Hematopoietic multipotent progenitor cell (in vitro differentiated cells): ENCODE data around the gene HCN3. TPM values are rescaled to one million over a fixed set of nuclear protein-coding genes. Genes with fewer than 3 reads are reported as not detected.
"Not testable (repeated sequence)": the region's sequence is repeated elsewhere in the genome, so short reads cannot be mapped to it uniquely, and the experiment has no call there.

Experiments
- DNase-seq, 3 donors: peaks; one replicate each; pipeline ENCODE4 v3.0.0-alpha.2; 2011 to 2015; ENCODE audit warnings: low read depth in 2 of 3, low spot score in 2 of 3
- total RNA-seq: library from RNA; depleted of rRNA; stranded (reverse); fragments of >200 nt; gene quantifications from one replicate; pipeline ENCODE4 v1.2.3, GENCODE V29; 2012

The HCN3 gene
- 4.6 TPM for total RNA-seq

- peak; percentile 78 to 96 (median 94) for DNase-seq
Measured at GRCh38 chr1:155277070-155277901, at the start of gene HCN3. TSS of gene HCN3 (plus strand) at chr1:155277463. CDS start at chr1:155277591, 128 bp downstream.

GRCh38 chr1:155228096-155228427 is 49.2 kb upstream of the HCN3 start:
- no peak for DNase-seq

GRCh38 chr1:155231302-155231701 is 46.0 kb upstream of the HCN3 start:
- not testable (repeated sequence) for DNase-seq

DNA sequence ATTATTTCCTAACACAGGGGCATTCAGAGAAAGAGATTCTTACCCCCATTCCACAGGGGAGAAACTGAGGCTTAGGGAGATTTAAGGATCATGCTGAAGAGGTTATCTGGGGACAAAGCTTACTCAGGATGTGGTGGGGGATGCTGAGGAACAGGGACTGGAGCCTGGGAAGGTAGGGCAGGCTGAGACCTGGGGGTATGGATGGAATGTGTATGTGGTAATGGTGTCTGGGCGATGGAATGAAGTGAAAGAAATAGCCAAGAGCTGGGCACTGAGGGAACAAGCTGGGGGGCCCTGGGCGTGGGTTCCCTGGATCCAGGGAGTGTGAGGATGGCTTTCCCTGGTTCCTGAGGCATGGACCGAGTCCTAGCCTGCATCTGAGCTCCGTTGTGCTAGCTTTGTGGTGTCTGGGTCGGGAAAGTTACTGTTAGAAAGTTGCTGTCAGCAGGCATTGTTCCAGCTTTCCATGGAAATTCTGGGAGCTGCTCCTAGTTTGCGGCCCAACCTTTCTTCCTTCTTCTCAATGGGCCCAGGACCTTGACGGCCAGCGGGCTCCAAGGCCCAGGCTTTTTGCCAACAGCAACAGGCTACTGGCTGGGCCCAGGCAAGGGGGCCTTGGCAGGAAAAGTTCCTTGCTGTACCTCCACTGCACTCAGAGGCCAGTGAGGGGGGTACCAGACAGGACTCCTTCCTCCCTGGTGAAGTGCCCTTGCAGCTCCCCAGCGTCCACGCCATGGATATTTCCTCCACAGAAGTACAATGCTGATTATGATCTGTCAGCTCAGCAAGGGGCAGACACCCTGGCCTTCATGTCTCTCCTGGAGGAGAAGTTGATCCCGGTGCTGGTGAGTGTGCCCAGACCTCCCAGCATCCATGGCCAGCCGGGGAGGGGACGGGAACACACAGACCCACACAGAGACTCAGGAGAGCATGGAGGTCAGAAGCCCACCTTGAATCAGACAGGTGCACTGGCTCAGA is 45.0 kb upstream of the HCN3 start:
- DNase-seq = not testable (repeated sequence)

- not testable (repeated sequence) for DNase-seq
Measured at GRCh38 chr1:155233502-155233901, 43.8 kb upstream of the HCN3 start.

GRCh38 chr1:155235375-155235774 is 41.9 kb upstream of the HCN3 start:
- DNase-seq = not testable (repeated sequence)

DNA sequence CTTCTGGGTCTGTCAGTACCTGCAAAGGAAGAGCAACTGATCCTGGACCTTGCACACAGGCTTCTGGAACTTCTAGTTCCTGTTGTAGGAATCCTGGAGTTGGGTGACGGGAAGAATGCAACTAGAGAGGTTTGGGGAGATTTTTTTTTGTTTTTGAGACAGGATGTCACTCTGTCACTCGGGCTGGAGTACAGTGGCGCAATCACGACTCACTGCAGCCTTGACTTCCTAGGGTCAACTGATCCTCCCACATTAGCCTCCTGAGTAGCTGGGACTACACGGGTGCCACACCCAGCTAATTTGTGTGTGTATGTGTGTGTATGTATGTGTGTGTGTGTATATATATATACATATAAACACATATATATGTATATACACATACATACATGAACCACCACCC is 40.8 kb upstream of the HCN3 start:
- no peak for DNase-seq

- DNase-seq = peak; percentile 42 to 85 (median 67)
Measured at GRCh38 chr1:155241069-155241679, 36.1 kb upstream of the HCN3 start.

GRCh38 chr1:155241841-155242264 is 35.4 kb upstream of the HCN3 start:
- no peak for DNase-seq

GRCh38 chr1:155242805-155243358 is 34.4 kb upstream of the HCN3 start:
- DNase-seq = no peak

- DNase-seq = peak; percentile 89 to 100 (median 99)
Measured at GRCh38 chr1:155244368-155245162, 32.7 kb upstream of the HCN3 start.

DNA sequence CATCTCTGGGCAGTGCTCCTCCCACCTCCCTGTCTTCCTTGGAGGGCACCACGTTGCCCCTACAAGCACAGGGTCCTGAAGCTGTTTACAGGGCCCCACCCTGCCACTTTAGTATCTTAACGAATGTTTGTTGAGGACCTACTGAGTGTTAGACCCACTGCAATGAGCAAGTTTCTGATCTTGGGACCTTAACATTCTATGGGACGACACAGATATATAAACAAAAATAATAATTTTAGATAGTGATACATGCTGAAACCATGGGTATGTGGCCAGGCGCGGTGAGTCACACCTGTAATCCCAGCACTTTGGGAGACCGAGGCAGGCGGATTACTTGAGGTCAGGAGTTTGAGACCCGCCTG is 32.1 kb upstream of the HCN3 start:
- DNase-seq = no peak

DNA sequence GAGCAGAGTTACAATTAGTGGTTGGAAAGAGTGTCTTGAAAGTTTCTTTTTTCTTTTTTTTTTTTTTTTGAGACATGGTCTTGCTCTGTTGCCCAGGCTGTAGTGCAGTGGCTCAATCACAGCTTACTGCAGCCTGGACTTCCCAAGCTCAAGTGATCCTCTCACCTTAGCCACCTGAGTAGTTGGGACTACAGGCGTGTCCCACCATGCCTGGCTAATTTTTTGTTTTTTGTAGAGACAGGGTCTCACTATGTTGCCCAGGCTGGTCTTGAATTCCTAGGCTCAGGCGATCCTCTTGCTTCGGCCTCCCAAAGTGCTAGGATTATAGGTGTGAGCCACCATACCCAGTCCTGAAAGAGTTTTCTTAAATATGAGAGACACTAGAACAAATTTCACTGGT is 30.5 kb upstream of the HCN3 start:
- not testable (repeated sequence) for DNase-seq

GRCh38 chr1:155247667-155248553 is 29.4 kb upstream of the HCN3 start:
- DNase-seq = peak in 1 of 3 donors; percentile 20

DNA sequence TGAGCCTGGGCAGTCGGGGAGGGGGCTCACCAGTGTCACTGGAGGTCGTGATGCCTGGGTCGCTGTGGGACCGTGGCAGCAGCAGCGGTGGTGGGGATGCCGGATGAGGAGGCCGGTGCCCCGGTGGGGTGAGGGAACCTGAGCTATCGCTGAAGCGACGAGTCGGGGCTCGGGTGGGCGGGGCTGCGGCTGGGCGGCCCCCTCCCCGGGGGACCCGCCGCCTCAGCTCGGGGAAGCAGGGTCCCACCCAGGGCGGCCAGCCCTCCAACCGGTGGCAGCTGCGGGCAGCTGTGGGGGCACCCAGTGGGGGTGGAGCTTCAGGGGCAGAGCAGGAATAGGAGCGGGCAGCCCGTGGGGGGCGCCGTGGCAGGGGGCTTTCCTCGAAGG is 27.0 kb upstream of the HCN3 start:
- DNase-seq = peak in 1 of 3 donors; percentile 77

DNA sequence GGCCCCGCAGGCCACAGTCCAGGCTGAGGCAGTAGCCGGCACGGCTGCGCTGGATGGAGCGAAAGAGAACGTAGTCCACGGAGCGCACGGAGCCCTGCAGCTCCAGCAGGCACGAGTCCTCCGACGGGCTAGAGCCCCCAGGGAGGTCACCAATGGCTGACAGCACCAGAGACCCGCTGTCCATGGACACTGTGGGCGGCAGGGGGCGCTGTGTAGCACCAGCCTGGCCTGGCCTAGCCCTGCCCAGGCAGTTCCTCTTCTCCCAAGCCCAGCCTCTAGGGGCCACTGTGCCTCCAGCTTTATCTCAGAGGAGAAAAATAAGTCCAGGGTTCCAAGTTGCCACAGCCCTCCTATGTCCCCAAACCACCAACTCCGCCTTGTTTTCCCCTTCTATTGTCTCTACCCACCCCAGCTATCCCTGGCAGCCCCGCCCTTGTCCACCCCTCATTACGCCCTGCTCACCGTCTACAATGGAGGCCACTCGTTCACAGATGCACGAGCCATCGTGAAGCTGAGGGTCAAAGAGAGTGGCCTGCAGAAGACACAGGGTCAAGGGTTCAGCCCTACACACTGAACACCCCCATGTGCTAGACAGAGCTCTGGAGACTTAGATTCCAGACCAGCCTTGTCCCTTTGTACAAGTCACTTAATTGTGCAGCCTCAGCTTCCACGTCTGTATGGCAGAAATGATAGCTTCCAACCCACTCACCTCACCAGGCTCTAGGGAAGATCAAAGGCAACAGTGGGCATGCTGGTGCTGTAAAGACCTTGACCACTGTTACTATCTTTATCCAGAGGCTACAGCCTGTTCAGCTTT is 26.4 kb upstream of the HCN3 start:
- peak; percentile 93 to 97 (median 96) for DNase-seq

- no peak for DNase-seq
Measured at GRCh38 chr1:155251566-155251965, 25.7 kb upstream of the HCN3 start.

GRCh38 chr1:155253208-155253607 is 24.1 kb upstream of the HCN3 start:
- no peak for DNase-seq
